PC-3 (cell line): Measurements from ENCODE around the gene LHFPL3. TPM values are rescaled to one million over a fixed set of nuclear protein-coding genes. Genes with fewer than 3 reads are reported as not detected.

ENCODE experiments used
- ATAC-seq: fragments of 200-7000 bp; cut with Tn5 transposase; 2 replicates; pipeline ENCODE4 v1.9.1; 2020; ENCODE audit warnings: mild to moderate bottlenecking, moderate library complexity
- BruUV-seq: library from RNA; stranded (reverse); fragments of 400-500 nt; replicated peaks from 2 replicates; lab custom pipeline; 2021; lab: Mats Ljungman, UMichigan
- CTCF ChIA-PET: fragments of 300-600 bp; sonication (Branson Sonifier 250); formaldehyde crosslinking; loops from one replicate; lab custom pipeline; 2022; ENCODE audit warnings: antibody characterized with exemption; lab: Charles Lee
- POLR2A ChIA-PET: fragments of 300-600 bp; sonication (Branson Sonifier 250); formaldehyde crosslinking; loops from one replicate; lab custom pipeline; 2022; ENCODE audit warnings: antibody characterized with exemption; ENCODE audit not compliant: unreplicated experiment; lab: Charles Lee
- DNase-seq: peaks from one replicate; pipeline ENCODE4 v3.0.0-alpha.2; 2015
- H2AFZ ChIP-seq: fragments of 300-600 bp; sonication (generic); 2 replicates; pipeline ENCODE4 v1.6.0; 2016; ENCODE audit warnings: antibody characterized with exemption, low read length
- H3F3A ChIP-seq: fragments of 300-600 bp; sonication (generic); one replicate; pipeline ENCODE4 v1.6.0; 2017; ENCODE audit warnings: antibody characterized with exemption, low read length, control low read depth, mild to moderate bottlenecking; ENCODE audit not compliant: unreplicated experiment
- H3K27ac ChIP-seq: fragments of 300-600 bp; sonication (generic); 2 replicates; pipeline ENCODE4 v1.5.1; 2016; ENCODE audit warnings: mild to moderate bottlenecking, low read length
- H3K27me3 ChIP-seq: fragments of 300-600 bp; sonication (generic); 2 replicates; pipeline ENCODE4 v1.6.1; 2016; ENCODE audit warnings: low read length, mixed read lengths
- H3K36me3 ChIP-seq: fragments of 300-600 bp; sonication (generic); 2 replicates; pipeline ENCODE4 v1.6.1; 2016; ENCODE audit warnings: low read depth, mixed run types, low read length, mixed read lengths
- H3K4me1 ChIP-seq: fragments of 300-600 bp; sonication (generic); 2 replicates; pipeline ENCODE4 v1.5.1; 2016; ENCODE audit warnings: low read length; ENCODE audit not compliant: insufficient read depth
- H3K4me2 ChIP-seq: fragments of 300-600 bp; sonication (generic); 2 replicates; pipeline ENCODE4 v1.6.0; 2016; ENCODE audit warnings: low read length
- H3K4me3 ChIP-seq: fragments of 300-600 bp; sonication (generic); 2 replicates; pipeline ENCODE4 v1.5.1; 2016; ENCODE audit warnings: mild to moderate bottlenecking, low read length, mixed read lengths
- H3K79me2 ChIP-seq: fragments of 300-600 bp; sonication (generic); 2 replicates; pipeline ENCODE4 v1.6.1; 2017; ENCODE audit warnings: low read length, mixed read lengths
- H3K9ac ChIP-seq: fragments of 300-600 bp; sonication (generic); 2 replicates; pipeline ENCODE4 v1.6.0; 2016; ENCODE audit warnings: mild to moderate bottlenecking, low read length
- H3K9me2 ChIP-seq: fragments of 300-600 bp; sonication (generic); replicated peaks from 2 replicates; pipeline ENCODE4 v1.6.1; 2016; ENCODE audit warnings: mixed run types, low read length, mixed read lengths
- H3K9me3 ChIP-seq: fragments of 300-600 bp; sonication (generic); 2 replicates; pipeline ENCODE4 v1.6.1; 2016; ENCODE audit warnings: low read length, mixed read lengths
- H4K20me1 ChIP-seq: fragments of 300-600 bp; sonication (generic); 2 replicates; pipeline ENCODE4 v1.6.1; 2016; ENCODE audit warnings: low read length, mixed read lengths
- CTCF ChIP-seq: fragments of 300-600 bp; sonication (generic); conservative IDR thresholded peaks from 2 replicates; pipeline ENCODE4 v1.5.1; 2017; ENCODE audit warnings: antibody characterized with exemption, low read depth, mild to moderate bottlenecking, low read length
- EZH2 ChIP-seq: fragments of 300-600 bp; sonication (generic); IDR thresholded peaks from one replicate; pipeline ENCODE4 v1.6.1; 2017; ENCODE audit warnings: antibody characterized with exemption, mild to moderate bottlenecking, low read length; ENCODE audit not compliant: unreplicated experiment
- EZH2phosphoT487 ChIP-seq: fragments of 300-600 bp; sonication (generic); IDR thresholded peaks from 2 replicates; pipeline ENCODE4 v1.6.1; 2018; ENCODE audit warnings: mild to moderate bottlenecking, antibody characterized with exemption, low read length, borderline replicate concordance
- intact Hi-C: fragments of 100-400 bp; cut with micrococcal nuclease; formaldehyde crosslinking; loops from 2 replicates; pipeline ENCODE4 v1.9.0; 2023
- total RNA-seq: library from RNA; depleted of rRNA; stranded (reverse); fragments of >200 nt; gene quantifications from 2 replicates; pipeline ENCODE4 v1.2.3, GENCODE V29; 2014

The LHFPL3 gene
- total RNA-seq, 1 experiment from 2014 or later, result not detected

GRCh38 chr7:104883718-104884452, 555.5 kb downstream of the LHFPL3 start:
- 0 out of 2 replicates have a peak overlapping the region, but pooled peaks have one; percentile 27 for H3K4me2 ChIP-seq

GRCh38 chr7:104886651-104887050, 558.2 kb downstream of the LHFPL3 start:
- H3K4me3 ChIP-seq, result no peak overlapping the region
- H3K79me2 ChIP-seq, result no peaks in the 10 kb centered on the region
- no peak overlapping the region for H3K4me2 ChIP-seq
- DNase-seq (no peak), ATAC-seq (no peak)
- no peak overlapping the region for H2AFZ ChIP-seq
- H4K20me1 ChIP-seq, result no peaks in the 10 kb centered on the region
- H3K36me3 ChIP-seq, result no peaks in the 10 kb centered on the region
- H3K9me3 ChIP-seq, result no peaks in the 10 kb centered on the region
- no peaks in the 10 kb centered on the region for H3F3A ChIP-seq
- H3K27ac ChIP-seq, result no peak overlapping the region
- H3K9me2 ChIP-seq, result no peaks in the 10 kb centered on the region
- no peak overlapping the region for H3K9ac ChIP-seq
- ChIA-PET POLR2A (no interaction called here), CTCF (no interaction called here)
- TF ChIP-seq EZH2 (no peak), CTCF (no peak), EZH2phosphoT487 (no peak)
- no TSS peak for BruUV-seq
- H3K27me3 ChIP-seq, result peaks cover 6% of the 10 kb centered on the region; the same call in 1 of the 2 replicates
- no peaks in the 10 kb centered on the region for H3K4me1 ChIP-seq
- intact Hi-C loops, result no loop called here

More at GRCh38 chr7:104883718-104884452, 555.5 kb downstream of the LHFPL3 start:
- no peak overlapping the region for H3K4me3 ChIP-seq
- H3K79me2 ChIP-seq, result no peaks in the 10 kb centered on the region
- H3K36me3 ChIP-seq, result no peaks in the 10 kb centered on the region
- ChIA-PET POLR2A (interaction anchor here (0.6 kb wide), 1 partner anchor 32 kb away, joined by 3 read pairs; no protein-coding TSS in a partner anchor), CTCF (interaction anchor here (0.6 to 1.7 kb wide), 5 partner anchors 34 to 611 kb away, joined by 4 to 20 read pairs (median 6); no protein-coding TSS in a partner anchor)
- no peaks in the 10 kb centered on the region for H3K9me3 ChIP-seq
- intact Hi-C loops, result loop anchor here (1.0 kb wide), 1 partner anchor 34 kb away; no protein-coding TSS in a partner anchor
- no peaks in the 10 kb centered on the region for H4K20me1 ChIP-seq
- ATAC-seq (peak; percentile 98), DNase-seq (peak; percentile 78)
- H3K9me2 ChIP-seq, result no peaks in the 10 kb centered on the region
- no peak overlapping the region for H3K27ac ChIP-seq
- no peaks in the 10 kb centered on the region for H3F3A ChIP-seq
- no TSS peak for BruUV-seq
- peak; percentile 91 for TF ChIP-seq CTCF
- TF ChIP-seq EZH2, result no peak
- H3K4me1 ChIP-seq, result no peaks in the 10 kb centered on the region
- H3K27me3 ChIP-seq, result peaks cover 6% of the 10 kb centered on the region; the same call in 1 of the 2 replicates
- H2AFZ ChIP-seq, result peak overlapping the region; percentile 82
- H3K9ac ChIP-seq, result no peak overlapping the region

GRCh38 chr7:104890216-104890615, 561.8 kb downstream of the LHFPL3 start:
- Histone ChIP-seq H3K9me2 (no peaks in the 10 kb centered on the region), H3K4me1 (no peaks in the 10 kb centered on the region), H3K4me2 (no peak overlapping the region), H3K9ac (no peak overlapping the region), H3K27me3 (peaks cover 6% of the 10 kb centered on the region; the same call in 1 of the 2 replicates), H3K36me3 (no peaks in the 10 kb centered on the region), H3K9me3 (no peaks in the 10 kb centered on the region), H4K20me1 (no peaks in the 10 kb centered on the region), H3F3A (no peaks in the 10 kb centered on the region), H3K79me2 (no peaks in the 10 kb centered on the region), H3K27ac (no peak overlapping the region), H2AFZ (no peak overlapping the region), H3K4me3 (no peak overlapping the region)
- intact Hi-C loops, result no loop called here
- BruUV-seq, result no TSS peak
- ATAC-seq (no peak), DNase-seq (no peak)
- no peak for TF ChIP-seq CTCF
- no peak for TF ChIP-seq EZH2phosphoT487
- no peak for TF ChIP-seq EZH2
- ChIA-PET POLR2A (no interaction called here), CTCF (no interaction called here)
